NCI-H226 (cell line): Measurements from ENCODE around the gene SEMA6B.

Experiments
- DNase-seq: peaks from one replicate; pipeline ENCODE4 v3.0.0-alpha.2; 2015

The SEMA6B gene

GRCh38 chr19:4522291-4523002 lies 37.0 kb downstream of the SEMA6B start:
- DNase-seq = no peak

- DNase-seq = no peak
Observed at GRCh38 chr19:4521888-4522242, 37.6 kb downstream of the SEMA6B start.

GRCh38 chr19:4521170-4521887 lies 38.2 kb downstream of the SEMA6B start:
- DNase-seq = no peak

GRCh38 chr19:4519521-4520277 lies 39.8 kb downstream of the SEMA6B start:
- no peak for DNase-seq

- DNase-seq = no peak
Observed at GRCh38 chr19:4519172-4519496, 40.4 kb downstream of the SEMA6B start.

GRCh38 chr19:4518345-4519171 lies 40.9 kb downstream of the SEMA6B start, which contains the start of gene PLIN4:
Gene PLIN4 (minus strand): TSS chr19:4518486. CDS start chr19:4518272, 214 bp downstream.
- DNase-seq = peak; percentile 39

GRCh38 chr19:4517451-4518057 lies 41.9 kb downstream of the SEMA6B start:
- DNase-seq = no peak

- no peak for DNase-seq
Observed at GRCh38 chr19:4516939-4517300, 42.6 kb downstream of the SEMA6B start.

- DNase-seq = no peak
Observed at GRCh38 chr19:4516199-4516938, 43.1 kb downstream of the SEMA6B start.

- DNase-seq = no peak
Observed at GRCh38 chr19:4515732-4516131, 43.8 kb downstream of the SEMA6B start.

- no peak for DNase-seq
Observed at GRCh38 chr19:4513248-4513647, 46.2 kb downstream of the SEMA6B start.

GRCh38 chr19:4512070-4512469 lies 47.4 kb downstream of the SEMA6B start:
- no peak for DNase-seq

GRCh38 chr19:4511300-4512054 lies 48.0 kb downstream of the SEMA6B start:
- DNase-seq = no peak

- DNase-seq = no peak
Observed at GRCh38 chr19:4510435-4511255, 48.8 kb downstream of the SEMA6B start.

GRCh38 chr19:4508698-4509097 lies 50.8 kb downstream of the SEMA6B start:
- DNase-seq = no peak

GRCh38 chr19:4507804-4508203 lies 51.7 kb downstream of the SEMA6B start:
- no peak for DNase-seq

- no peak for DNase-seq
Observed at GRCh38 chr19:4507150-4507452, 52.4 kb downstream of the SEMA6B start.

- DNase-seq = peak; percentile 38
Observed at GRCh38 chr19:4506449-4507149, 52.9 kb downstream of the SEMA6B start.

GRCh38 chr19:4505570-4506448 lies 53.7 kb downstream of the SEMA6B start:
- no peak for DNase-seq
